ENCODE data around the gene ZNF775.

ZNF775 gene

DNA sequence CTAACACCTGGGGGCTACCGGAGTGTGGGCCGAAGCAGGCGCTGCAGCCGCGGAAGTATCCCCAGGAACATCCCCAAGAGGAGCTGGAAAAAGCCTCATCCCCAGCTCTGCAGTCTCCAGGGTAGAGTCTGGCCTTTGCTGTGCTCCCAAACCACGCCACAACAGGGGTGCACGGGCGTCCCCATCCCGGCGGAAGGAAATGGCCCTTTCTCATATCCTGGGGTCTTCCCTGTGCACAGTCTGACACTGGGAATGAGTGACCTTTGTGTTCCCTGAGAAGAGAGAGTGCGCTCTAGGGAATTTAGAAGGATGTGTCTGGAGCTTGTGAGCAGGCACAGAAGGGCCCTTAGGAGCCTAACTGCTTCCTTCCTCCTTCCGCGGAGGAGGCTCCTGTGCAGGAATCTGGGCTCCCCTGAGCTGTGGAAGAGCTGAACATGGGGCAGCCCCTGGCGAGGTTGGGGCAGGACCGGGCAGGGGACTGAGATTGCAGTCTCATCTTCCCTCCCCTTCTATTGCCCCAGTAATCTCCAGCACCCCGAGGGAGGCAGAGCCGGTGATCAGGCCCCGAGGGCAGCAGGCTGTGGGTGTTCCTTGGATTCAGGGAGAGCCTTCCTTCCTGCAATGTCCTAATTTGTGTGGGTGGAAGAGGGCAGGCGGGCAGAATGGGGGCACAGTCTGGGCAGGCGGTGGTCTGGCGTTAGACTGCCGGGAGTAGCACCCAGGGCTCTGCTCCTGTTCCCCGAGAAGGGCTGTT lies 9.2 kb upstream of the ZNF775 start:
- no peak for DNase-seq

- no peak for DNase-seq
Measured at GRCh38 chr7:150370612-150371071, 8.5 kb upstream of the ZNF775 start.

- no peak for DNase-seq
Measured at GRCh38 chr7:150371131-150371995, 7.8 kb upstream of the ZNF775 start.

DNA sequence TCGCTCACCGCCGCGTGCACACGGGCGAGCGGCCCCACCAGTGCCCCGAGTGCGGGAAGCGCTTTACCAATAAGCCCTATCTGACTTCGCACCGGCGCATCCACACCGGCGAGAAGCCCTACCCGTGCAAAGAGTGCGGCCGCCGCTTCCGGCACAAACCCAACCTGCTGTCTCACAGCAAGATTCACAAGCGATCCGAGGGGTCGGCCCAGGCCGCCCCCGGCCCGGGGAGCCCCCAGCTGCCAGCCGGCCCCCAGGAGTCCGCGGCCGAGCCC lies 7.2 kb upstream of the ZNF775 start:
- no peak for DNase-seq

GRCh38 chr7:150372271-150373048 lies 6.7 kb upstream of the ZNF775 start:
- no peak for DNase-seq

- DNase-seq: no peak
Measured at GRCh38 chr7:150373049-150373801, 5.9 kb upstream of the ZNF775 start.

GRCh38 chr7:150374026-150374425 lies 5.1 kb upstream of the ZNF775 start:
- no peak for DNase-seq

DNA sequence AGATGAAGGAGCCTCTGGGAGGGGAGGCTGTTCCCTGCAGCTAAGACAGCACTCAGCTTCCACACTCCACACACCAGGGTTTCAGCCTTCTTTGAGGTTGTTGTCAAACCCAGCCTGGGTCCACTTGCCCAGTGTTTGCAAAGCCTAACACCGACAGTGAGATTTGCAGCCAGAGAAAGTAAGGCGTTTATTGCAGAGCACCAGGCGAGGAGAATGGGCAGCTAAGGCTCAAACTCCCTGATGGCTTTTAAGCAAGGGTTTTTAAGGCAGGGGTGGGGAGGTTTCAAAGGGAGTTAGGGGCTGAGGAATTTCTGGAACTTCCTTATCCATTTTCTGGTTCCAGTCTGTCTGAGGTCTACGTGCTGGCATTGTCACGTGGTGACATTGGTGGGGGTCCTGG lies 4.7 kb upstream of the ZNF775 start:
- no peak for DNase-seq

DNA sequence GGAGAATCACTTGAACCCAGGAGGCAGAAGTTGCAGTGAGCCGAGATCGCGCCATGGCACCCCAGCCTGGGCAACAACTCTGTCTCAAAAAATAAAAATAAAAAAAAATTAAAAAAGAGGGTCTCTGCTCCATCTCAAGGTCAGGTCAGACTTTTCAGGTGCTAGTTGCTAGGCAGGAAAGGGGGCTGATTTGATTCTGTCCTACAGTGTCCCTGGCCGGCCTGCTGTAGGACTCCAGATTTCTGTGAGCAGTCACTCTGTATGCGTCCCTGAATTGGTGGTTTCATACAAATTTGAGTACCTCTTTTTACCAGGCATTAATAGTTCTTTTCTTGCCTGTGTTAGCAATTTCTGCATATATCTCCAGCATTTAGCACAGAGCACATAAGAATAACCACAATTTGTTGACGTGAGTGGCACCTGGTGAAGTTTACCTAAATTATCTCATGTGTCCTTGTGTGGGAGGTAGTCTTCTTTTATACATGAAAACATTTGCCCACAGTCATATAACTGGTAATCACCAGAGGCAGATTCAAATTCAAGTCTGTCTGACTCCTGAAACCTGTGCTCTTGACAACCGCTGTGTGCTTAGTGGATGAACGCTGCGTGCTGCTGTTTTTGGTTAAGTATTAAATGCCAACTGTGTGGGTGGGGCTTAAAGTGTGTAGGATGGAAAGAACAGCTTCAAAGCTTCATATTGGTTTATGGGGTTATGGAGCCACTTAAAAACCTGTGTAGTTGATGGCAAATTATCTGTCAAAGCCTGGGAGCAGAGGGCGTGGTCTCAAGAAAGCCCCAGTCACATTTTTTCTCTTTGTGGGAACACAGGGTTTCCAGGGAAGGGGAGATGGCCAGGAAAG lies 3.2 kb upstream of the ZNF775 start:
- DNase-seq: no peak

DNA sequence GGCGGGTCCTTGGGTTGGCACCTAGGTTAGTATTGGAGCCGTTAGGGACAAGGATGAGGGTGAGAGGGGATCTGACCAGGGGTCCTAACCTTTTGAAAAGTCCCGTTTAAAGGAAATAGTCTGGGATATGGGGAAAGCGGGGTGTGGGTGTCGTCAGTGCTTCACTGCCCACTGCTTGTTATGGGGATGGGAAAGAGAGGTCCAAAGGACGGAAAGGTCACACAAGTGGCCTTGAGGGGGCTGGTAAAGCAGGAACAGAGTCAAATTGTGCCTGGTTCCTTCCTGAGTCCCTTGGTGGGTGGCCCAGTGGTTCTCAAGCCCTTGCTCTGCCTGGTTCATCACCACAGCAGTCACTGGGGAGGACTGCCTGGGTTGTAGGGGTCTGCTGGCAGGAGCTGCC lies 2.6 kb upstream of the ZNF775 start:
- no peak for DNase-seq

- no peak for DNase-seq
Measured at GRCh38 chr7:150377196-150377595, 1.9 kb upstream of the ZNF775 start.

GRCh38 chr7:150377635-150378034 lies 1.5 kb upstream of the ZNF775 start:
- no peak for DNase-seq

- DNase-seq: peak; percentile 72
Measured at GRCh38 chr7:150378115-150378852, 846 bp upstream of the ZNF775 start.

GRCh38 chr7:150379441-150380379 lies 580 bp downstream of the ZNF775 start:
- no peak for DNase-seq

GRCh38 chr7:150380463-150380862 lies 1.3 kb downstream of the ZNF775 start:
- no peak for DNase-seq

- DNase-seq: no peak
Measured at GRCh38 chr7:150381096-150381495, 2.0 kb downstream of the ZNF775 start.

DNA sequence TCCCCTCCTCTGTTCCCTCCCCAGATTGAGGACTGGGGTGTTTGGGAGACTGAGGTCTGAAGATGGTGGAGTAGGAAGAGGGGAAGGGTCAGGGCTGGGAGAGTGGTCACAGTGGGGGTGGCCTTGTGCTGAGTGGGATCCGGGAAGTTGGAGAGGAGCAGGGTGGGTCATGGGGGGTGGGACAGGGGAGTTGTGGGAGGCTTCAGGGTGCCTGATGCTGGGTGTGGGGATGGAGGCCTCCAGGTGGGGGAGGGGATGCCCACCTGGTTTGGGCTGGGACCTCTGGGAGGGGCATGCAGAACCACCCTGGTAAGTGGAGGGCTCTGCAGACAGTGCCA lies 2.6 kb downstream of the ZNF775 start:
- DNase-seq: no peak

DNA sequence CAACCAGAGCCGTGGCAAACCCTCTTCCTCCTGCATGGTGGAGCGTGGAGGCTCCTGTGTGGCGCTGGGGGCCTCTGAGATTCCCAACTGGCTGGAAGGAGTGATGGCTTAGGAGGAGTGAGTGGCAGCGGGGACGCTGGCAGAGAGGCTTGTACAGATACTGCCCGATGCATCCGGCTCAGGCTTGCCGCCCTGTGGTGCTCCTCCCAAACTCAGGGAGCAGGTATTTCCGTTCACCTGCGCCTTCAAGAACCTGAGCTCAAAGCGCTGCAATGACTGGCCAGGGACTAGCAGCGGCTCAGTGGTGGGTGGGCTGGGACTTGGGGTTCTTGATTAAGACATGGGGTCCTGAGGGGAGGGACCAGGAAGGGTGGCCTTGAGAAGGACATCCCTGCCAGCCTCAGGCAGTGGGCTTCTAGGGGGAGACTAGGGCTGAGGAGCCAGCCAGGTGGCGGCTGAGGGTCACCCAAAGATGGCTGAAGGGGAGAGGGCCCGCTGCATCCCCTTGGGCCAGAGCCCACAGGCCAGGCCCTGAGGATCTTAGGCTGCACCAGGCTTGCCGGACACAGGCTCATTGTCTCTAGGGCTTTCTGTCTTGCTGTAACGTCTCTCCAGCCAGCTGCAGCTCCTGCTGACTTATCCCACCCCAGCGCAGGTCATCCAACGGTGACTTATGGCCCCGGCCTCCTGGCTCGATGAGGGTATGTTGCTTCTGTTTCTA lies 3.2 kb downstream of the ZNF775 start:
- DNase-seq: no peak

- no peak for DNase-seq
Measured at GRCh38 chr7:150382844-150383225, 3.7 kb downstream of the ZNF775 start.

Measured in NCI-H1417 treated with DMSO at 0.1 percent for 48 hours (cell line).